Rectal smooth muscle tissue (tissue), 1 donor: ENCODE measurements around the gene VPS13D.
"Not testable (repeated sequence)": the region's sequence is repeated elsewhere in the genome, so short reads cannot be mapped to it uniquely, and the experiment has no call there.

Experiments used
- H3K27ac ChIP-seq: one replicate; pipeline ENCODE4 v1.7.0; 2013; ENCODE audit warnings: low read depth, low read length, inconsistent platforms
- H3K27me3 ChIP-seq: one replicate; pipeline ENCODE4 v1.7.0; 2013; ENCODE audit warnings: low read length; ENCODE audit not compliant: control insufficient read depth, insufficient read depth
- H3K36me3 ChIP-seq: one replicate; pipeline ENCODE4 v1.7.0; 2013; ENCODE audit warnings: low read length; ENCODE audit not compliant: control insufficient read depth, insufficient read depth
- H3K4me1 ChIP-seq: one replicate; pipeline ENCODE4 v1.7.0; 2013; ENCODE audit warnings: low read length; ENCODE audit not compliant: control insufficient read depth, insufficient read depth
- H3K4me3 ChIP-seq: one replicate; pipeline ENCODE4 v1.7.0; 2013; ENCODE audit warnings: low read length
- H3K9ac ChIP-seq: one replicate; pipeline ENCODE4 v1.7.0; 2013; ENCODE audit warnings: low read length

Gene VPS13D

GRCh38 chr1:12220890-12221289 is 8.9 kb upstream of the VPS13D start:
- no peak overlapping the region for H3K4me3 ChIP-seq
- no peaks in the 10 kb centered on the region for H3K4me1 ChIP-seq
- H3K27ac ChIP-seq, result no peak overlapping the region
- H3K9ac ChIP-seq, result no peak overlapping the region
- no peaks in the 10 kb centered on the region for H3K36me3 ChIP-seq
- H3K27me3 ChIP-seq, result no peaks in the 10 kb centered on the region

- not testable (repeated sequence) for H3K36me3 ChIP-seq, H3K27me3 ChIP-seq, H3K27ac ChIP-seq, H3K4me1 ChIP-seq, H3K4me3 ChIP-seq, H3K9ac ChIP-seq
These were observed 7.1 kb upstream of the VPS13D start for GRCh38 chr1:12222700-12223099.

- H3K36me3 ChIP-seq, H3K27ac ChIP-seq, H3K4me1 ChIP-seq, H3K9ac ChIP-seq, H3K27me3 ChIP-seq, H3K4me3 ChIP-seq: not testable (repeated sequence)
These were observed 5.7 kb upstream of the VPS13D start for GRCh38 chr1:12224092-12224491.

GRCh38 chr1:12228979-12229378 is 851 bp upstream of the VPS13D start:
- Histone ChIP-seq H3K4me3 (no peak overlapping the region), H3K27ac (no peak overlapping the region), H3K4me1 (peaks cover 3% of the 10 kb centered on the region), H3K9ac (no peak overlapping the region), H3K36me3 (no peaks in the 10 kb centered on the region), H3K27me3 (no peaks in the 10 kb centered on the region)

- Histone ChIP-seq H3K4me1 (peaks cover 3% of the 10 kb centered on the region), H3K27ac (no peak overlapping the region), H3K27me3 (no peaks in the 10 kb centered on the region), H3K36me3 (no peaks in the 10 kb centered on the region), H3K4me3 (peak overlapping the region; percentile 47), H3K9ac (no peak overlapping the region)
These were observed 420 bp upstream of the VPS13D start for GRCh38 chr1:12229386-12229834.

GRCh38 chr1:12230549-12231275 is 882 bp downstream of the VPS13D start:
- peak overlapping the region; percentile 75 for H3K4me3 ChIP-seq
- peaks cover 3% of the 10 kb centered on the region for H3K4me1 ChIP-seq
- peak overlapping the region; percentile 76 for H3K9ac ChIP-seq
- peak overlapping the region; percentile 67 for H3K27ac ChIP-seq
- H3K27me3 ChIP-seq, result no peaks in the 10 kb centered on the region
- peaks cover 9% of the 10 kb centered on the region for H3K36me3 ChIP-seq

- H3K4me3 ChIP-seq, result peak overlapping the region; percentile 75
- H3K36me3 ChIP-seq, result peaks cover 10% of the 10 kb centered on the region
- H3K27ac ChIP-seq, result peak overlapping the region; percentile 67
- H3K9ac ChIP-seq, result peak overlapping the region; percentile 0
- peaks cover 3% of the 10 kb centered on the region for H3K4me1 ChIP-seq
- no peaks in the 10 kb centered on the region for H3K27me3 ChIP-seq
These were observed 1.4 kb downstream of the VPS13D start for GRCh38 chr1:12231276-12231595.

- no peak overlapping the region for H3K27ac ChIP-seq
- no peak overlapping the region for H3K9ac ChIP-seq
- no peak overlapping the region for H3K4me3 ChIP-seq
These were observed 2.4 kb downstream of the VPS13D start for GRCh38 chr1:12232221-12232620.

GRCh38 chr1:12244078-12244477 is 14.2 kb downstream of the VPS13D start:
- Histone ChIP-seq H3K27me3 (no peaks in the 10 kb centered on the region), H3K36me3 (peaks cover 25% of the 10 kb centered on the region), H3K9ac (no peak overlapping the region), H3K27ac (no peak overlapping the region), H3K4me1 (no peaks in the 10 kb centered on the region), H3K4me3 (no peak overlapping the region)

More at GRCh38 chr1:12232221-12232620, 2.4 kb downstream of the VPS13D start:
- Histone ChIP-seq H3K27me3 (no peaks in the 10 kb centered on the region), H3K4me1 (peaks cover 3% of the 10 kb centered on the region), H3K36me3 (peaks cover 10% of the 10 kb centered on the region)

GRCh38 chr1:12244585-12244984 is 14.8 kb downstream of the VPS13D start:
- no peak overlapping the region for H3K4me3 ChIP-seq
- H3K36me3 ChIP-seq, result peaks cover 27% of the 10 kb centered on the region
- no peaks in the 10 kb centered on the region for H3K27me3 ChIP-seq
- no peak overlapping the region for H3K9ac ChIP-seq
- no peaks in the 10 kb centered on the region for H3K4me1 ChIP-seq
- H3K27ac ChIP-seq, result no peak overlapping the region

- Histone ChIP-seq H3K27me3 (no peaks in the 10 kb centered on the region), H3K36me3 (peaks cover 25% of the 10 kb centered on the region), H3K9ac (no peak overlapping the region), H3K4me1 (no peaks in the 10 kb centered on the region), H3K27ac (no peak overlapping the region), H3K4me3 (no peak overlapping the region)
These were observed 15.3 kb downstream of the VPS13D start for GRCh38 chr1:12245116-12245515.

- no peak overlapping the region for H3K9ac ChIP-seq
- H3K36me3 ChIP-seq, result peaks cover 25% of the 10 kb centered on the region
- no peaks in the 10 kb centered on the region for H3K27me3 ChIP-seq
- no peak overlapping the region for H3K27ac ChIP-seq
- no peaks in the 10 kb centered on the region for H3K4me1 ChIP-seq
- no peak overlapping the region for H3K4me3 ChIP-seq
These were observed 15.9 kb downstream of the VPS13D start for GRCh38 chr1:12245733-12246132.

GRCh38 chr1:12246584-12246983 is 16.8 kb downstream of the VPS13D start:
- no peak overlapping the region for H3K9ac ChIP-seq
- no peaks in the 10 kb centered on the region for H3K4me1 ChIP-seq
- H3K27me3 ChIP-seq, result no peaks in the 10 kb centered on the region
- H3K27ac ChIP-seq, result no peak overlapping the region
- no peak overlapping the region for H3K4me3 ChIP-seq
- H3K36me3 ChIP-seq, result peaks cover 32% of the 10 kb centered on the region
